Measurements from ENCODE around the gene RACGAP1. TPM values are rescaled to one million over a fixed set of nuclear protein-coding genes. Genes with fewer than 3 reads are reported as not detected.

Gene RACGAP1
- polyA plus RNA-seq, 1 of the 3 experiments (the other 2 are of a cell fraction): 21.5 TPM

GRCh38 chr12:50050410-50051098 is 25.3 kb upstream of the RACGAP1 start:
- Histone ChIP-seq H3K9me2 (no peaks in the 10 kb centered on the region), H3K4me1 (ENCODE audit: control insufficient read depth in 1 of 2, insufficient read depth in 2 of 2, low read depth in 1 of 2, low read length in 1 of 2) (peaks cover 0 to 5% of the 10 kb centered on the region in 2 experiments; a peak in 1 of 4 replicates), H3K79me2 (ENCODE audit: insufficient read depth) (no peaks in the 10 kb centered on the region), H3K4me2 (no peak overlapping the region), H2AFZ (ENCODE audit: low read depth) (no peak overlapping the region), H3K27ac (ENCODE audit: low read depth in 2 of 2, low read length in 1 of 2) (no peak overlapping the region), H3K4me3 (ENCODE audit: low read depth in 2 of 2, low read length in 1 of 2) (no peak overlapping the region), H3K36me3 (replicated peaks in 1 of 2; ENCODE audit: control insufficient read depth in 1 of 2, insufficient read depth in 2 of 2, low read length in 1 of 2) (no peaks in the 10 kb centered on the region), H4K20me1 (ENCODE audit: insufficient read depth) (no peaks in the 10 kb centered on the region), H3K9me3 (no peaks in the 10 kb centered on the region), H3K9ac (no peak overlapping the region), H3K27me3 (ENCODE audit: insufficient read depth) (peaks cover 7% of the 10 kb centered on the region), H3F3A (replicated peaks; ENCODE audit: insufficient read depth) (no peaks in the 10 kb centered on the region)
- 78% methylated on average over 35 of the region's 37 CpGs for WGBS (ENCODE audit: low lambda C conversion rate)
- TF ChIP-seq CTCF (IDR thresholded peaks at IDR 0.05) (no peak), NFIC (IDR thresholded peaks at IDR 0.05; ENCODE audit: borderline replicate concordance) (no peak), RFX5 (IDR thresholded peaks at IDR 0.05; ENCODE audit: low read length) (no peak), FOXJ3 (CRISPR knock-in tag; IDR thresholded peaks at IDR 0.05) (no peak), JUND (IDR thresholded peaks at IDR 0.05) (no peak), FOXM1 (IDR thresholded peaks at IDR 0.05; ENCODE audit: low read depth) (no peak), MEF2A (IDR thresholded peaks at IDR 0.05; ENCODE audit: borderline replicate concordance, low read depth) (no peak), SIN3A (IDR thresholded peaks at IDR 0.05; ENCODE audit: borderline replicate concordance, low read depth, low read length) (no peak), RCOR1 (IDR thresholded peaks at IDR 0.05; ENCODE audit: low read length) (no peak), TCF12 (IDR thresholded peaks at IDR 0.05) (no peak), SMC3 (IDR thresholded peaks at IDR 0.05; ENCODE audit: low read depth, low read length) (no peak), YY1 (IDR thresholded peaks at IDR 0.05; ENCODE audit: low read depth) (no peak), NRF1 (IDR thresholded peaks at IDR 0.05; ENCODE audit: low read depth, low read length) (no peak), ELF1 (IDR thresholded peaks at IDR 0.05) (no peak), IRF3 (IDR thresholded peaks at IDR 0.05; ENCODE audit: low read depth, low read length) (no peak), TEAD4 (IDR thresholded peaks at IDR 0.05; ENCODE audit: borderline replicate concordance, insufficient read depth) (no peak)
- TF ChIP-seq, protein P1, sequence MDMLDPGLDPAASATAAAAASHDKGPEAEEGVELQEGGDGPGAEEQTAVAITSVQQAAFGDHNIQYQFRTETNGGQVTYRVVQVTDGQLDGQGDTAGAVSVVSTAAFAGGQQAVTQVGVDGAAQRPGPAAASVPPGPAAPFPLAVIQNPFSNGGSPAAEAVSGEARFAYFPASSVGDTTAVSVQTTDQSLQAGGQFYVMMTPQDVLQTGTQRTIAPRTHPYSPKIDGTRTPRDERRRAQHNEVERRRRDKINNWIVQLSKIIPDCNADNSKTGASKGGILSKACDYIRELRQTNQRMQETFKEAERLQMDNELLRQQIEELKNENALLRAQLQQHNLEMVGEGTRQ (IDR thresholded peaks at IDR 0.05; ENCODE audit: borderline replicate concordance, low read depth, low read length): no peak
- TF ChIP-seq, protein P2, sequence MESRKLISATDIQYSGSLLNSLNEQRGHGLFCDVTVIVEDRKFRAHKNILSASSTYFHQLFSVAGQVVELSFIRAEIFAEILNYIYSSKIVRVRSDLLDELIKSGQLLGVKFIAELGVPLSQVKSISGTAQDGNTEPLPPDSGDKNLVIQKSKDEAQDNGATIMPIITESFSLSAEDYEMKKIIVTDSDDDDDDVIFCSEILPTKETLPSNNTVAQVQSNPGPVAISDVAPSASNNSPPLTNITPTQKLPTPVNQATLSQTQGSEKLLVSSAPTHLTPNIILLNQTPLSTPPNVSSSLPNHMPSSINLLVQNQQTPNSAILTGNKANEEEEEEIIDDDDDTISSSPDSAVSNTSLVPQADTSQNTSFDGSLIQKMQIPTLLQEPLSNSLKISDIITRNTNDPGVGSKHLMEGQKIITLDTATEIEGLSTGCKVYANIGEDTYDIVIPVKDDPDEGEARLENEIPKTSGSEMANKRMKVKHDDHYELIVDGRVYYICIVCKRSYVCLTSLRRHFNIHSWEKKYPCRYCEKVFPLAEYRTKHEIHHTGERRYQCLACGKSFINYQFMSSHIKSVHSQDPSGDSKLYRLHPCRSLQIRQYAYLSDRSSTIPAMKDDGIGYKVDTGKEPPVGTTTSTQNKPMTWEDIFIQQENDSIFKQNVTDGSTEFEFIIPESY (IDR thresholded peaks at IDR 0.05; ENCODE audit: borderline replicate concordance, low read depth): no peak
- peak; percentile 44 for DNase-seq
- ChIA-PET POLR2A (interaction anchor here (1.0 kb wide), 1 partner anchor 72 kb away, joined by 3 read pairs; no protein-coding TSS in a partner anchor), CTCF (interaction anchor here (0.8 to 37.6 kb wide), 6 partner anchors 11 to 184 kb away, joined by 3 to 1401 read pairs (median 12); partner anchors contain the start of genes AQP5 and AQP6)
